Prostate gland (tissue), 2 donors: ENCODE results near the gene GUCD1. TPM values are rescaled to one million over a fixed set of nuclear protein-coding genes. Genes with fewer than 3 reads are reported as not detected.

Experiments
- DNase-seq: peaks from one replicate; pipeline ENCODE4 v3.0.0-alpha.2; 2019; ENCODE audit warnings: low spot score
- H3K27ac ChIP-seq, 2 donors: fragments of 200-600 bp; sonication (generic); 2 replicates each; pipeline ENCODE4 v1.5.1; 2017 to 2019
- H3K27me3 ChIP-seq: fragments of 200-600 bp; sonication (generic); replicated peaks from 2 replicates; pipeline ENCODE4 v1.5.1; 2019; ENCODE audit not compliant: insufficient read depth
- H3K36me3 ChIP-seq, 2 donors: fragments of 200-600 bp; sonication (generic); 1 replicate in 1 of 2; 2 replicates in 1 of 2; pipeline versions ENCODE4 v1.5.1 to v1.8.1; 2017 to 2019
- H3K4me1 ChIP-seq: fragments of 200-600 bp; sonication (generic); replicated peaks from 2 replicates; pipeline ENCODE4 v1.5.1; 2019
- H3K4me3 ChIP-seq, 2 donors: fragments of 200-600 bp; sonication (generic); 2 replicates each; pipeline ENCODE4 v1.5.1; 2017 to 2019
- H3K9me3 ChIP-seq: fragments of 200-600 bp; sonication (generic); 2 replicates; pipeline ENCODE4 v1.5.1; 2017
- CTCF ChIP-seq, 4 experiments: fragments of 200-600 bp in 2 of 4; fragments of 450-650 bp in 2 of 4; sonication (generic) in 2 of 4; IDR thresholded peaks; 1 replicate in 3 of 4; 2 replicates in 1 of 4; pipeline ENCODE4 v1.5.1; 2016 to 2019; ENCODE audit warnings: antibody characterized with exemption in 4 of 4, mild to moderate bottlenecking in 2 of 4, moderate library complexity in 2 of 4
- POLR2A ChIP-seq: fragments of 450-650 bp; IDR thresholded peaks from one replicate; pipeline ENCODE4 v1.6.1; 2016; ENCODE audit warnings: antibody characterized with exemption, mild to moderate bottlenecking
- POLR2AphosphoS5 ChIP-seq: sonication (generic); formaldehyde crosslinking; IDR thresholded peaks from one replicate; pipeline ENCODE4 v1.6.1; 2017; ENCODE audit warnings: antibody characterized with exemption
- whole genome bisulfite sequencing: methylation state at CpG from one replicate; pipeline ENCODE4 v1.1.5; 2018; 5-methylcytosine and 5-hydroxymethylcytosine counted together
- intact Hi-C: fragments of 100-400 bp; cut with DNase I; formaldehyde crosslinking; loops from one replicate; pipeline ENCODE4 v1.14.2; 2022
- total RNA-seq, 2 donors: library from RNA; depleted of rRNA; stranded (reverse); fragments of >200 nt; gene quantifications; one replicate each; pipeline ENCODE4 v1.1.0, GENCODE V29; 2016

GUCD1 gene
- total RNA-seq, 2 donors from 2014 or later, result 143 to 147 TPM

- TF ChIP-seq POLR2A, result no peak
- TF ChIP-seq CTCF (IDR thresholded peaks at IDR 0.05), result peak in 2 of 4 experiments; percentile 36 to 50
- TF ChIP-seq POLR2AphosphoS5, result peak; percentile 62
- intact Hi-C loops, result no loop called here
- Histone ChIP-seq H3K27ac (peak overlapping the region in 1 of 2 donors; percentile 52), H3K9me3 (no peaks in the 10 kb centered on the region), H3K4me3 (no peak overlapping the region), H3K27me3 (no peaks in the 10 kb centered on the region), H3K36me3 (peaks cover 14 to 30% of the 10 kb centered on the region in 2 donors), H3K4me1 (peaks cover 20% of the 10 kb centered on the region)
- peak; percentile 80 for DNase-seq
- WGBS, result 44% methylated on average over 9 of the region's 9 CpGs
Observed at GRCh38 chr22:24542641-24543040, 12.3 kb downstream of the GUCD1 start.

GRCh38 chr22:24541681-24542515 is 13.0 kb downstream of the GUCD1 start:
- intact Hi-C loops, result no loop called here
- 75% methylated on average over 6 of the region's 6 CpGs for WGBS
- Histone ChIP-seq H3K36me3 (peaks cover 14 to 23% of the 10 kb centered on the region in 2 donors), H3K9me3 (no peaks in the 10 kb centered on the region), H3K27ac (peak overlapping the region in 1 of 2 donors; percentile 38), H3K4me1 (peaks cover 20% of the 10 kb centered on the region), H3K27me3 (no peaks in the 10 kb centered on the region), H3K4me3 (no peak overlapping the region)
- DNase-seq, result no peak
- TF ChIP-seq POLR2AphosphoS5 (no peak), POLR2A (no peak), CTCF (IDR thresholded peaks at IDR 0.05) (no peak)

GRCh38 chr22:24540470-24540869 is 14.5 kb downstream of the GUCD1 start:
- no peak for TF ChIP-seq POLR2A
- TF ChIP-seq POLR2AphosphoS5, result no peak
- TF ChIP-seq CTCF (IDR thresholded peaks at IDR 0.05), result no peak
- 78% methylated on average over 2 of the region's 2 CpGs for WGBS
- no peak overlapping the region for H3K4me3 ChIP-seq
- H3K36me3 ChIP-seq, result peaks cover 14 to 18% of the 10 kb centered on the region in 2 donors
- H3K4me1 ChIP-seq, result peaks cover 20% of the 10 kb centered on the region
- DNase-seq, result no peak
- H3K27ac ChIP-seq, result no peak overlapping the region
- intact Hi-C loops, result no loop called here
- H3K9me3 ChIP-seq, result no peaks in the 10 kb centered on the region
- no peaks in the 10 kb centered on the region for H3K27me3 ChIP-seq

- no peak for DNase-seq
- Histone ChIP-seq H3K4me3 (no peak overlapping the region), H3K36me3 (peaks cover 0 to 10% of the 10 kb centered on the region in 2 donors), H3K27me3 (no peaks in the 10 kb centered on the region), H3K4me1 (peaks cover 4% of the 10 kb centered on the region), H3K9me3 (no peaks in the 10 kb centered on the region), H3K27ac (no peak overlapping the region)
- 85% methylated on average over 3 of the region's 3 CpGs for WGBS
- intact Hi-C loops, result no loop called here
- no peak for TF ChIP-seq POLR2AphosphoS5
- no peak for TF ChIP-seq POLR2A
- no peak for TF ChIP-seq CTCF (IDR thresholded peaks at IDR 0.05)
Observed at GRCh38 chr22:24536089-24536488, 18.8 kb downstream of the GUCD1 start.

- Histone ChIP-seq H3K27me3 (no peaks in the 10 kb centered on the region), H3K36me3 (peaks cover 0 to 3% of the 10 kb centered on the region in 2 donors), H3K9me3 (no peaks in the 10 kb centered on the region), H3K4me1 (peaks cover 4% of the 10 kb centered on the region), H3K4me3 (no peak overlapping the region), H3K27ac (no peak overlapping the region)
- DNase-seq, result no peak
- intact Hi-C loops, result no loop called here
- 97% methylated on average over 4 of the region's 4 CpGs for WGBS
- TF ChIP-seq POLR2AphosphoS5, result no peak
- no peak for TF ChIP-seq CTCF (IDR thresholded peaks at IDR 0.05)
- TF ChIP-seq POLR2A, result no peak
Observed at GRCh38 chr22:24535348-24535747, 19.6 kb downstream of the GUCD1 start.
